Motor neuron (in vitro differentiated cells): ENCODE data around the gene KLF15. TPM values are rescaled to one million over a fixed set of nuclear protein-coding genes. Genes with fewer than 3 reads are reported as not detected.
"Not testable (repeated sequence)": the region's sequence is repeated elsewhere in the genome, so short reads cannot be mapped to it uniquely, and the experiment has no call there.

ENCODE experiments used
- ATAC-seq, 8 experiments: fragments of 200-7000 bp; cut with Tn5 transposase; replicated peaks in 6 of 8; 2 replicates each; pipeline ENCODE4 v1.8.0; 2021; ENCODE audit warnings: mild to moderate bottlenecking in 8 of 8, moderate library complexity in 8 of 8
- H3K27ac ChIP-seq, 2 donors: fragments of 250-450 bp; sonication (Bioruptor Pico); 2 replicates each; pipeline ENCODE4 v1.9.0; 2021; ENCODE audit warnings: antibody characterized with exemption in 2 of 2, mild to moderate bottlenecking in 2 of 2, moderate library complexity in 1 of 2
- H3K4me1 ChIP-seq, 2 donors: fragments of 250-450 bp; sonication (Bioruptor Pico); replicated peaks in 1 of 2; 2 replicates each; pipeline ENCODE4 v1.6.1; 2021; ENCODE audit warnings: antibody characterized with exemption in 2 of 2, mild to moderate bottlenecking in 2 of 2, moderate library complexity in 1 of 2
- H3K4me3 ChIP-seq, 5 donors: fragments of 250-450 bp; sonication (Bioruptor Pico); 2 replicates each; pipeline ENCODE4 v1.9.0; 2021; ENCODE audit warnings: antibody characterized with exemption in 5 of 5, mild to moderate bottlenecking in 5 of 5, moderate library complexity in 4 of 5
- WGBS, 10 experiments: fragments of 450-650 bp; shearing (Covaris generic); methylation state at CpG; one replicate each; pipeline ENCODE4 v1.0.0; 2022; 5-methylcytosine and 5-hydroxymethylcytosine counted together
- in situ Hi-C, 9 experiments: fragments of 400-800 bp; cut with MboI; loops; one replicate each; pipeline ENCODE4 v1.15.0; 2021; ENCODE audit warnings: low sequenced_read_pairs in 9 of 9, low pct_unique_long_range_greater_than_20kb in 2 of 9; ENCODE audit not compliant: unreplicated experiment in 9 of 9
- total RNA-seq, 8 experiments: library from RNA; unstranded; fragments of 300-600 nt; gene quantifications; 2 replicates each; pipeline versions ENCODE4 v1.2.3 to v1.2.4, GENCODE V29; 2022

The KLF15 gene
- total RNA-seq, 8 experiments from 2014 or later = 1.6 to 4.7 (median 2.9) TPM

- no peak for ATAC-seq
- H3K4me1 ChIP-seq = peaks cover 13 to 16% of the 10 kb centered on the region in 2 donors
- in situ Hi-C loops = no loop called here
- no peak overlapping the region for H3K27ac ChIP-seq
- H3K4me3 ChIP-seq = no peak overlapping the region
- WGBS, 10 experiments = 6 to 100% (median 72%) methylated on average over 1 to 2 of the region's 3 CpGs; no CpG with 5 or more reads in 6 of the 10 experiments
Observed at GRCh38 chr3:126340596-126340942, 16.6 kb downstream of the KLF15 start.

- Histone ChIP-seq H3K4me3 (no peak overlapping the region), H3K27ac (no peak overlapping the region), H3K4me1 (peaks cover 13 to 16% of the 10 kb centered on the region in 2 donors)
- 0 to 100% (median 50%) methylated on average over 1 to 3 of the region's 4 CpGs; no CpG with 5 or more reads in 6 of the 10 experiments for WGBS, 10 experiments
- ATAC-seq = peak in 2 of 8 experiments; percentile 31 to 64
- in situ Hi-C loops = no loop called here
Observed at GRCh38 chr3:126340081-126340511, 17.1 kb downstream of the KLF15 start.

- no peak overlapping the region for H3K4me3 ChIP-seq
- in situ Hi-C loops = no loop called here
Observed at GRCh38 chr3:126339466-126339865, 17.7 kb downstream of the KLF15 start.

GRCh38 chr3:126338790-126339288, 18.4 kb downstream of the KLF15 start:
- in situ Hi-C loops = no loop called here
- Histone ChIP-seq H3K4me1 (peaks cover 13 to 16% of the 10 kb centered on the region in 2 donors), H3K4me3 (no peak overlapping the region), H3K27ac (no peak overlapping the region)
- WGBS, 10 experiments = 20 to 61% (median 40%) methylated on average over 2 to 9 of the region's 15 CpGs; no CpG with 5 or more reads in 3 of the 10 experiments
- peak; percentile 35 to 84 (median 68) for ATAC-seq

More at GRCh38 chr3:126339466-126339865, 17.7 kb downstream of the KLF15 start:
- H3K27ac ChIP-seq = no peak overlapping the region
- 28 to 100% (median 67%) methylated on average over 1 to 4 of the region's 4 CpGs; no CpG with 5 or more reads in 3 of the 10 experiments for WGBS, 10 experiments
- ATAC-seq = no peak
- peaks cover 13 to 16% of the 10 kb centered on the region in 2 donors for H3K4me1 ChIP-seq

GRCh38 chr3:126337980-126338651, 19.1 kb downstream of the KLF15 start:
- in situ Hi-C loops = no loop called here
- peaks cover 11 to 14% of the 10 kb centered on the region in 2 donors for H3K4me1 ChIP-seq
- 34 to 100% (median 78%) methylated on average over 2 to 8 of the region's 11 CpGs; no CpG with 5 or more reads in 1 of the 10 experiments for WGBS, 10 experiments
- peak in 1 of 8 experiments; percentile 21 for ATAC-seq
- no peak overlapping the region for H3K27ac ChIP-seq
- H3K4me3 ChIP-seq = no peak overlapping the region

- ATAC-seq, H3K27ac ChIP-seq, H3K4me3 ChIP-seq, H3K4me1 ChIP-seq, in situ Hi-C loops: not testable (repeated sequence)
- 20% methylated on average over 2 of the region's 15 CpGs; no CpG with 5 or more reads in 9 of the 10 experiments for WGBS, 10 experiments
Observed at GRCh38 chr3:126331812-126332336, 25.3 kb downstream of the KLF15 start.

- 42 to 100% (median 74%) methylated on average over 1 to 6 of the region's 7 CpGs; no CpG with 5 or more reads in 1 of the 10 experiments for WGBS, 10 experiments
- no peak for ATAC-seq
- no peak overlapping the region for H3K4me3 ChIP-seq
- in situ Hi-C loops = no loop called here
- H3K27ac ChIP-seq = no peak overlapping the region
- H3K4me1 ChIP-seq = no peaks in the 10 kb centered on the region
Observed at GRCh38 chr3:126329927-126330725, 27.1 kb downstream of the KLF15 start.

GRCh38 chr3:126326629-126327028, 30.6 kb downstream of the KLF15 start:
- Histone ChIP-seq H3K4me3 (no peak overlapping the region), H3K4me1 (no peaks in the 10 kb centered on the region), H3K27ac (no peak overlapping the region)
- in situ Hi-C loops = no loop called here
- ATAC-seq = no peak
- 0 to 86% (median 77%) methylated on average over 1 to 4 of the region's 4 CpGs for WGBS, 10 experiments

- no peaks in the 10 kb centered on the region for H3K4me1 ChIP-seq
- in situ Hi-C loops = no loop called here
- H3K4me3 ChIP-seq = no peak overlapping the region
- no peak for ATAC-seq
- H3K27ac ChIP-seq = no peak overlapping the region
- WGBS, 10 experiments = 22 to 97% (median 72%) methylated on average over 2 to 7 of the region's 9 CpGs; no CpG with 5 or more reads in 1 of the 10 experiments
Observed at GRCh38 chr3:126322181-126322967, 34.8 kb downstream of the KLF15 start.

- in situ Hi-C loops = no loop called here
Observed at GRCh38 chr3:126321490-126321889, 35.7 kb downstream of the KLF15 start.

GRCh38 chr3:126320517-126321293, 36.5 kb downstream of the KLF15 start:
- WGBS, 10 experiments = 0 to 86% (median 71%) methylated on average over 1 to 5 of the region's 7 CpGs; no CpG with 5 or more reads in 3 of the 10 experiments
- in situ Hi-C loops = no loop called here
- no peak for ATAC-seq
- no peak overlapping the region for H3K27ac ChIP-seq
- H3K4me1 ChIP-seq = peaks cover 1 to 5% of the 10 kb centered on the region in 2 donors
- H3K4me3 ChIP-seq = no peak overlapping the region

More at GRCh38 chr3:126321490-126321889, 35.7 kb downstream of the KLF15 start:
- 53 to 82% (median 77%) methylated on average over 3 to 5 of the region's 9 CpGs; no CpG with 5 or more reads in 7 of the 10 experiments for WGBS, 10 experiments
- no peaks in the 10 kb centered on the region for H3K4me1 ChIP-seq
- ATAC-seq = no peak
- no peak overlapping the region for H3K4me3 ChIP-seq
- H3K27ac ChIP-seq = no peak overlapping the region
